GM12878 (cell line): ENCODE measurements around the gene ANAPC16. TPM values are rescaled to one million over a fixed set of nuclear protein-coding genes. Genes with fewer than 3 reads are reported as not detected.

Experiments used
- ASH2L ChIP-seq: fragments of 300-600, 200-600 bp; sonication (generic); IDR thresholded peaks from 2 replicates; pipeline ENCODE4 v1.6.1; 2017; ENCODE audit warnings: low read depth, mild to moderate bottlenecking, borderline replicate concordance
- ATF7 ChIP-seq: fragments of 450-650 bp; IDR thresholded peaks from 2 replicates; pipeline ENCODE4 v1.6.1; 2016; ENCODE audit warnings: low read depth, mild to moderate bottlenecking
- BCL11A ChIP-seq: IDR thresholded peaks from 2 replicates; pipeline ENCODE4 v1.6.1; 2011; ENCODE audit warnings: low read depth, low read length
- CREB1 ChIP-seq: IDR thresholded peaks from 2 replicates; pipeline ENCODE4 v1.6.1; 2012; ENCODE audit warnings: low read depth, mild to moderate bottlenecking, inconsistent platforms
- CUX1 ChIP-seq: IDR thresholded peaks from 2 replicates; pipeline ENCODE4 v1.6.1; 2012; ENCODE audit warnings: improper control_type of control experiment, low read depth, low read length; ENCODE audit not compliant: insufficient replicate concordance
- E2F8 ChIP-seq: fragments of 450-650 bp; IDR thresholded peaks from 2 replicates; pipeline ENCODE4 v1.6.1; 2018; ENCODE audit warnings: mild to moderate bottlenecking, low read depth, moderate library complexity; ENCODE audit not compliant: partially characterized antibody
- GABPA ChIP-seq: IDR thresholded peaks from 2 replicates; pipeline ENCODE4 v1.6.1; 2014; ENCODE audit warnings: antibody characterized with exemption, low read depth, mild to moderate bottlenecking, inconsistent platforms
- JUND ChIP-seq: IDR thresholded peaks from 2 replicates; pipeline ENCODE4 v1.6.1; 2012; ENCODE audit warnings: low read depth, mild to moderate bottlenecking, low read length, improper control_type of control experiment, moderate library complexity
- KDM1A ChIP-seq: fragments of 200-600 bp; sonication (generic); IDR thresholded peaks from 2 replicates; pipeline ENCODE4 v1.6.1; 2016; ENCODE audit warnings: borderline replicate concordance
- MEF2A ChIP-seq: IDR thresholded peaks from 2 replicates; pipeline ENCODE4 v1.6.1; 2011; ENCODE audit warnings: low read depth, mild to moderate bottlenecking, low read length, moderate library complexity; ENCODE audit not compliant: insufficient read depth
- NKRF ChIP-seq: fragments of 450-650 bp; conservative IDR thresholded peaks from 2 replicates; pipeline ENCODE4 v1.6.1; 2017; ENCODE audit warnings: mild to moderate bottlenecking, moderate library complexity
- POLR2AphosphoS2 ChIP-seq: IDR thresholded peaks from 2 replicates; pipeline ENCODE4 v1.6.1; 2011; ENCODE audit warnings: low read depth, mild to moderate bottlenecking, low read length, improper control_type of control experiment, moderate library complexity
- SREBF1 ChIP-seq: IDR thresholded peaks from 2 replicates; pipeline ENCODE4 v1.6.1; 2012; ENCODE audit warnings: mild to moderate bottlenecking, low read length
- ZBTB11 ChIP-seq: fragments of 450-650 bp; formaldehyde crosslinking; IDR thresholded peaks from 2 replicates; pipeline ENCODE4 v1.5.0; 2022; ENCODE audit warnings: mild to moderate bottlenecking, missing genetic modification characterization
- polyA plus RNA-seq, 11 experiments: library from polyadenylated mRNA; depleted of rRNA in 4 of 11; unstranded in 6 of 11; stranded (reverse) in 5 of 11; fragments of >200 nt; fragmentation: Nextera tagmentation in 4 of 11; fragmentation: Illumina TruSeq in 1 of 11; extraction: Ambion mirVana in 4 of 11; extraction: Trizol in 1 of 11; gene quantifications; 1 replicate in 1 of 11; 2 replicates in 10 of 11; pipeline versions ENCODE4 v1.2.1 to v1.2.3, GENCODE V29; 2011 to 2016; ENCODE audit warnings: inconsistent platforms in 2 of 11, missing spikeins in 2 of 11, low read depth in 1 of 11
- total RNA-seq, 4 experiments: library from RNA; depleted of rRNA in 3 of 4; stranded (reverse); fragments of >200 nt in 3 of 4; fragmentation: Illumina TruSeq in 1 of 4; extraction: Trizol in 1 of 4; gene quantifications; 2 replicates each; pipeline versions ENCODE4 v1.2.1 to v1.2.3, GENCODE V29; 2013 to 2021

Gene ANAPC16
- total and polyA plus RNA-seq, 10 of the 15 experiments (the other 5 are each of a cell fraction or from before 2014, with no cell fraction given) = 66.9 to 208 (median 134) TPM

GRCh38 chr10:72257051-72257892, 41.5 kb downstream of the ANAPC16 start (continued):
- no peak for TF ChIP-seq E2F8
- TF ChIP-seq KDM1A = no peak
- TF ChIP-seq ASH2L = no peak
- no peak for TF ChIP-seq SREBF1
- TF ChIP-seq POLR2AphosphoS2 = no peak
- TF ChIP-seq GABPA = no peak
- TF ChIP-seq JUND = no peak
- TF ChIP-seq CREB1 = 0 out of 2 replicates have a peak, but pooled peaks have one; percentile 29
- TF ChIP-seq BCL11A = peak; percentile 43
- TF ChIP-seq MEF2A = peak; percentile 25; the same call in 1 of the 2 replicates
- peak; percentile 66 for TF ChIP-seq ATF7
- no peak for TF ChIP-seq NKRF
- TF ChIP-seq ZBTB11 (CRISPR knock-in tag) = no peak
- peak; percentile 74 for TF ChIP-seq CUX1
